HG03575 (cell line): ENCODE results near the gene RNF227.
"Not testable (repeated sequence)": the region's sequence is repeated elsewhere in the genome, so short reads cannot be mapped to it uniquely, and the experiment has no call there.

Experiments used
- ATAC-seq: cut with Tn5 transposase; IDR thresholded peaks from one replicate; pipeline ENCODE4 v1.9.1; 2021; ENCODE audit not compliant: unreplicated experiment, insufficient number of reproducible peaks, low FRiP score; ENCODE audit errors: extremely low read depth

RNF227 gene

DNA sequence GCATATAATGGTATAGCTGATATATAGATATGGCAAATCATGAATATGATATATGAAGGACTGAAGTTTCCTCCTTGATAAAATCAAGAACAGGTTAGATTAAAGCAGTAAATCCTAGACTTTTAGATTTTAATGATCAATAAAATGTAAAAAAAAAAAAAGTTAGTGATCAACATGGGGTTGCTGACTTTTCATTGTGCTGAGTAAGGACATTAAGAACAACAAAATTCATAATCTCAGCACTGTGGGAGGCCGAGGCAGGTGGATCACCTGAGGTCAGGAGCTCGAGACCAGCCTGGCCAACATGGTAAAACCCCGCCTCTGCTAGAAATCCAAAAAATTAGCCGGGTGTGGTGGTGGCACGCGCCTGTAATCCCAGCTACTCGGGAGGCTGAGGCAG, 37.9 kb downstream of the RNF227 start:
- no peak for ATAC-seq

DNA sequence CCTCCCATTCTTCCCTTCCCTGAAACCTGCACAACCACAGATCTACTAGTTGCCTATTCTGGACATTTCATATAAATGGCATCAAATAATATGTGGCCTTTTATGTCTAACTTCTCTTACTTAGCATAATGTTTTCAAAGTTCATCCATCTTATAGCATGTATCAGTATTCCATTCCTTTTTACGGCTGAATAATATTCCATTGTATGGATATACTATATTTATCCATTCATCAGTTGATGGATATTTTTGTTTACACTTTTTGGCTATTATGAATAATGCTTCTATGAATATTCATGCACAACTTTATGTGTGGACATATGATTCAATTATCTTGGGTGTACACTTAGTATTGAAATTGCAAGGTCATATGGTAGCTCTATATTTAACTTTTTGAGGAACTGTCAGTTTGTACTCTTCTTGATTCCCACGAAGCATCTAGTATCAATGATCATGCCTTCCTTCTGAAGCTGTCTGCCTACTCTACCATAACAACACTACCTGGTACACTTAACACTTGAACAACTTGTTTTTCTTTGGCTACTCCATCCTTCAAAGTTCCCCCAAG, 40.2 kb downstream of the RNF227 start:
- no peak for ATAC-seq

DNA sequence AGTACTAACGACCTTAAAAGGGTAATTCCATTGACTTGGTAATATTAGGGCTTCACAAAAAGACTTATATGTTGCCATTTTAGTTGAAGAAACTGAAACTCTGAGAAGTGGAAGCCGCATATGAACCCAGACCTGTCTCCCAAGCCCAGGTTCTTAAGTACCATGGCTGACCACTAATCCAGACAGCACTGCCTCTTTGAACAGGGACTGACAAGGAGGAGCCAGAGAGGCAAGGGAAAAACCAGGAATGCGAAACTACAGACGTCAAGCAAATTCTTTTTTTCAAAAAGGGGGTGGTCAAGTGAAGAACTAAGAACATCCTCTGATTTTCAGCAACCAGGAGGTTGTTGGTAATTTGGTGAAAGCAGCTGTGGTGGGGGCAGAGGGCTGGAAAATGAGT, 43.0 kb downstream of the RNF227 start:
- no peak for ATAC-seq

DNA sequence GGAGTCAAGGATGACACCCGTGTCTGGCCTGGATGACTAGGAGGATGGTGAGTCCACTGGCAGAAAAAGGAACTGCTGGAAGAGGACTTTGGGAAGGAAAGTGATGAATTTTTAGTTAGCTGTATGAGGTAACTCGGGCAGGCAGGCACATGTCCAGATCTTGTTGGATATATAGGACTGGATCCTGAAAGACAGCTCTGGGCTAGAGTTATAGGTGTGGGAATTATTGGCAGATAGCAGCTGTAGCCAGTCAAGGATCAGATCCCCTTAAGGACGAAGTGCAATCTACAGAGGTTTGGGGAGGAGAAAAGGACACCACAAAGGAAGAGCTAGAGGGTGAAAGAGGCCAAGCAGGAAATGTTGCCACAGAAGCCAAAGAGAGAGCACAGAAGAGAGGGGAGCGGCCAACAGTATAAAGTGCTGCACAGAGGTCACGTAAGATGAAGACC, 48.2 kb downstream of the RNF227 start:
- no peak for ATAC-seq

DNA sequence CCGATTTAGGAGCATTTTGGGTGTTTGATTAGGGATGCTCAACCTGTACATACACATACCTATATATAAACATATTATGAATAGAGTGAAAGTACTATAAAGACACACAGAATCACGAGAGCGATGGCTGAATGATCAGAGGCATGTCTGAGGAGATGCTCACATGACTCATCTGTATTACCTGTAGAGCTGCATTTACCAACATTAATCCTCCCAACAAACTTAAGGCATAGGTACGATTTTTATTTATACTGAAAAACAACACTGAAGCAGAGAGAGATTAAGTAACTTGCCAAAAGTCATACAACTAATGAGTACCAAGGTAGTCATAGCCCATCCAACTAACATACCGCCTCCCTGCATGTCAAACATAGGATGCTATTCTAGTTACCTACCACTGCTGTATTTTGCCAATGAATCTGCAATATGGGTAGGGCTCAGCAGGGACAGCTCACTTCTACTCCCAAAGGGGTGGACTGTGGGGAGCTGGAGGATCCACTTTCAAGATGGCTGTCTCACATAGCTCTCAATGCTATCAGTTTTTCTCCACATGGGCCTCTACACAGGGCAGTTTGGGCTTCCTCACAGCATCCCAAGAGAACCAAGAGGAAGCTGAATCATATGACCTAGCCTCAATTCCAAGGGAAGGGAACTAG, 51.0 kb downstream of the RNF227 start:
- no peak for ATAC-seq

DNA sequence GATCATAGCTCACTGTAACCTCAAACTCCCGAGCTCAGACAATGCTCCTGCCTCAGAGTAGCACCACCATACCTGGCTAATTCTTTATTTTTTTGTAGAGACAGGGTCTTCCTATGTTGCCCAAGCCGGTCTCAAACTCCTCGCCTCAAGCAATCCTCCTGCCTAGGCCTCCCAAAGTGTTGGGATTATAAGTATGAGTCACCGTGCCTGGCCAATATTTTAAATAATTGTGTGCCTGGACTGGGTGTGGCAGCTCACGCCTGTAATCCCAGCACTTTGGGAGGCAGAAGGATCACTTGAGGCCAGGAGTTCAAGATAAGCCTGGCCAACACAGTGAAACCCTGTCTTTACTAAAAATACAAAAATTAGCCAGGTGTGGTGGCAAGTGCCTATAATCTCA, 51.7 kb downstream of the RNF227 start:
- ATAC-seq = not testable (repeated sequence)
